GM11168 (cell line): Measurements from ENCODE around the gene HELZ.

Source experiments
- in situ Hi-C: fragments of 300-500 bp; cut with MboI; formaldehyde crosslinking; loops from one replicate; pipeline ENCODE4 v1.12.0; 2022; ENCODE audit warnings: low sequenced_read_pairs; ENCODE audit not compliant: unreplicated experiment

HELZ gene

GRCh38 chr17:67063141-67063540 lies 181.9 kb downstream of the HELZ start:
- in situ Hi-C loops, result no loop called here

- in situ Hi-C loops, result no loop called here
Observed at GRCh38 chr17:67059372-67059771, 185.6 kb downstream of the HELZ start.

GRCh38 chr17:67058036-67058435 lies 187.0 kb downstream of the HELZ start:
- in situ Hi-C loops, result no loop called here

- in situ Hi-C loops, result no loop called here
Observed at GRCh38 chr17:67056746-67057490, 188.1 kb downstream of the HELZ start.

- in situ Hi-C loops, result no loop called here
Observed at GRCh38 chr17:67055811-67056745, 188.9 kb downstream of the HELZ start.

- in situ Hi-C loops, result no loop called here
Observed at GRCh38 chr17:67055041-67055443, 190.0 kb downstream of the HELZ start.

- in situ Hi-C loops, result no loop called here
Observed at GRCh38 chr17:67054608-67055007, 190.4 kb downstream of the HELZ start.

GRCh38 chr17:67054011-67054591 lies 190.9 kb downstream of the HELZ start:
- in situ Hi-C loops, result no loop called here

GRCh38 chr17:67053438-67054000 lies 191.5 kb downstream of the HELZ start:
- in situ Hi-C loops, result no loop called here

- in situ Hi-C loops, result no loop called here
Observed at GRCh38 chr17:67052720-67053437, 192.1 kb downstream of the HELZ start.

GRCh38 chr17:67051837-67052236 lies 193.2 kb downstream of the HELZ start:
- in situ Hi-C loops, result no loop called here

GRCh38 chr17:67051155-67051538 lies 193.8 kb downstream of the HELZ start:
- in situ Hi-C loops, result no loop called here

GRCh38 chr17:67050471-67051154 lies 194.4 kb downstream of the HELZ start:
- in situ Hi-C loops, result no loop called here

- in situ Hi-C loops, result no loop called here
Observed at GRCh38 chr17:67050066-67050465, 194.9 kb downstream of the HELZ start.

GRCh38 chr17:67049025-67049739 lies 195.8 kb downstream of the HELZ start:
- in situ Hi-C loops, result no loop called here

GRCh38 chr17:67047382-67047781 lies 197.6 kb downstream of the HELZ start:
- in situ Hi-C loops, result no loop called here

- in situ Hi-C loops, result no loop called here
Observed at GRCh38 chr17:67046398-67046797, 198.6 kb downstream of the HELZ start.

GRCh38 chr17:67044940-67045339 lies 200.1 kb downstream of the HELZ start:
- in situ Hi-C loops, result no loop called here
